DMS153 treated with DMSO at 0.1 percent for 48 hours (cell line): ENCODE data around the gene SLC47A2.

Experiments used
- DNase-seq: peaks from one replicate; lab custom pipeline; 2025; ENCODE audit not compliant: unreplicated experiment; lab: John Stamatoyannopoulos, UW

The SLC47A2 gene

DNA sequence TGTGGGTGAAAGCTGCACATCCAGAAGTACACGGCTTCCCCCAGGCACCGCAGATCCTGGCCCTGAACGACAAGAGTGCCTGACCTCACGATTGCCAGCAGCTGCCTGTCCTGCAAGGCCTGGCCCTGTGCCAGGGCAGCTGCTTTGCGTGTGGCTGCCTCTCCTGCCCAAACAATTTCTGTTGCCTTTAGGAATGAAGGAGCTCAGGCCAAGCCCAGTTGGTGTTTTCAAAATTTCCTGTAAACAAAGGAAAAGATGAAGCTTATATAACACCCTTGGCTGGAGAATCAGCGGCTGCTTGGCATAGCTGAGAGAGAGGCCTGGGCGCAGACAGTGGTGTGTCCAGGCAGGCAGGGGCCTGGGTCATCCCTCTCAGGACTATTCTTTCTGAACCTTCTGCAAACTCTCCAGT lies 11.7 kb upstream of the SLC47A2 start:
- DNase-seq: peak; percentile 33

GRCh38 chr17:19727501-19728078 lies 11.2 kb upstream of the SLC47A2 start:
- no peak for DNase-seq

GRCh38 chr17:19726631-19727376 lies 10.4 kb upstream of the SLC47A2 start:
- no peak for DNase-seq

- DNase-seq: no peak
These were observed 9.1 kb upstream of the SLC47A2 start for GRCh38 chr17:19725486-19725885.

DNA sequence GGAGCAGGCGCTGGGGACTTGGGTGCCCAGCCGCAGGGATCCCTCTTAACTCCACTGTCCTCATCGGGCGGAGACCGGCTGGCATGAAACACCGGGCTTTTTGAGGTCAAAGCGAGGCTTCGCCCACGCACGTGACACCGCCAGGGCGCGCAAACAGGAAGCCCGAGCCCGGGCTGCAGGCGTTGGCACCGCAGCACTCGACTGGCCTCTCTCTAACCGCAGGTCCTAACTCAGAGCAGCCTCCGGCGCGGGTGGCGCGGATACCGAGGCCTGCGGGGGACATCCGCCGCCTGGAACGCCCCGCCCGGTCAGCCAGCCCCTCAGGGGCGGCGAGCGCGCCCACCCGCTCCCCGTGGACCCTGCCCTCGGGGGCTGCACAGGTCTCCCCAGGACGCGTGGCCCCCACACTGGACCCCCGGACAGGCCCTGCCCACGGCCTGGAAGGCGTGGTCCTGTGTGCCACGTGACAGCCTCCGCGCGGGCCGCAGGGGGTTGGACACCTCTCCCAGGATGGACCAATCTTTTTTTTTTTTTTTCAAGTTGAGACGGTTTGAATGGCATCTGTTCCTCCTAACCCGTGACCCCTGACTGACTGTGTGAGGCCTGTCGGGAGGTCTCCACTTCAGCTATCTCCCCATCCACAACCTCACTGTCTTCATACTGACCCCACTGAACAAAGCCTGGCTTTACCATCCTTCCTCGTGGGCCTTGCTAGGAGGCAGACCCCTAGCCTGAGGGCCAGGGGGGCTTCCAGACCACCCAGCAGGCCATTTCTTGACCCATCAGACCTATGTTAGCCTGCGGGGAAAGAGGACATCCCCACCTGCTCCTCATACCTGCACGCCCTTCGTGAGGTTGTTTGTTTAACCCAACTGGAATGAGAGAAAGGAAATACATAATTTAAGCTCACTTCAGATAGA lies 8.4 kb upstream of the SLC47A2 start:
- no peak for DNase-seq

- DNase-seq: no peak
These were observed 7.6 kb upstream of the SLC47A2 start for GRCh38 chr17:19723964-19724363.

- DNase-seq: no peak
These were observed 4.4 kb upstream of the SLC47A2 start for GRCh38 chr17:19720631-19721426.

DNA sequence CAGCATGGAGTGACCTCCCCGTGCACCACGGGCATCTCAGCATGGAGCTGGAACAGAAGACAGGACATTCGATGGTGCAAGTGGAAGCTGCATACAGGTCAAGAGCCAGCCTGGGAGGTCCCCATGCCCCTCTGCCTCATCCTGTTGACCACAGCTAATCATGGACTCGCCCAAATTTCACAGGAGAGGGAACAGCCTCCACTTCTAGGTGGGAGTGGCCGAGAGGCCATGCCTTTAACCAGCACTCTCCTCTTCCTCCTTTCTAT lies 3.8 kb upstream of the SLC47A2 start:
- no peak for DNase-seq

DNA sequence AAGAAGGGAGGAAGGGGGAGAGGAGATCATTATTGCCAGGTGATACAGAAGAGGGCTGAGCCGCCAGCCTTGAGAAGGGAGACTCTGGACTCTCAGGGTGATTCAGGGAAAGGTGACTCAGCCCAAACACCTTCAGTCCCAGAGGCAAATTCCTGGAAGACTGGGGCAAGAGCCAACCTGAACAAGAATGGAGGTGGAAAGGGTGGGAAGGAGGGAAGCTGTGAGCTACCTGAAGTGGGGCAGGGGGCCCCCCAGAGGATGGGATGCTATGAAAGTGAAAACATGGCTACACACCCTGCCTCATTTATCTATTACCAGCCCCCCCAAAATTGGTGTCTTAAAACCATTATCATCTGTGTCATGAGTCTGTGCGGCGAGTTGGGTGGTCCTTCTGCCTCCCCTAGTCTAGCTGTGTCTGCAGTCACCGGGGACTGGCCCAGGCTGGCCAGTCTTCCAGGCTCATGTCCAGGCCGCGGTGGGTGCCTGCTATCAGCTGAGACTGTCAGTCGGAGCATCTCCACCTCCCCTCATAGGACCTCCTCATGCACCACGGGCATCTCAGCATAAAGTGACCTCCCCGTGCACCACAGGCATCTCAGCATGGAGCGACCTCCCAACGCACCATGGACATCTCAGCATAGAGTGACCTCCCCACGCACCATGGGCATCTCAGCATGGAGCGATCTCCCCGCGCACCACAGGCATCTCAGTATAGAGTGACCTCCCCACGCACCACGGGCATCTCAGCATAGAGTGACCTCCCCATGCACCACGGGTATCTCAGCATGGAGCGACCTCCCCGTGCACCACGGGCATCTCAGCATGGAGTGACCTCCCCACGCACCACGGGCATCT lies 3.2 kb upstream of the SLC47A2 start:
- DNase-seq: no peak

- no peak for DNase-seq
These were observed 2.4 kb upstream of the SLC47A2 start for GRCh38 chr17:19718613-19719354.

DNA sequence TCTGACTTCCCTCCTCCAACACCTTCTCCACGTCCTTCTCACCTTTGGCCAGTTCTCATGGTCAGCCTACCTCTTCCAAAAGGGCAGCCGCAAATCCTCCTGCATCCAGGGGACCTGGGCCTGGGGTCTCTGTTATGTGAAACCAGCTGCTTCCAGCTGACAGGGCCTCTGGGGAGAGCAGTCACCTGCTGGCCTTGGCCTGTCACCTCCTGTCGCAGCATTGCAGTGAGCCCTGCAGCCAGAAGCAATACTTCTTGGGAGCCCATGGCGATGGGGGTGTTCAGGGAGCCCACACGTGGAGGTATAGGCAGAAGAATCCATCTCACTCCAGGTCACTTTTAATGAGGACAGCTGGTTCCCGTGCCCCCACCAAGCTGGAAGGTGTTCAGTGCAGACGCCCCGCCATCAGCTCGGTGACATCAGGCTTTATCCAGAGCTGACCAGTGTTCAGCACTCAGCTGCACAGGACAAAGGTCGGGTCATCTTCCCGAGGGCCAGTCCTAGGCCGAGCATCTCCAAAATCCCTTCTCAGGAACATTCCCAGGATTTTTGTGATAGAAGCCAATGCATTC lies 1.7 kb upstream of the SLC47A2 start:
- DNase-seq: no peak

DNA sequence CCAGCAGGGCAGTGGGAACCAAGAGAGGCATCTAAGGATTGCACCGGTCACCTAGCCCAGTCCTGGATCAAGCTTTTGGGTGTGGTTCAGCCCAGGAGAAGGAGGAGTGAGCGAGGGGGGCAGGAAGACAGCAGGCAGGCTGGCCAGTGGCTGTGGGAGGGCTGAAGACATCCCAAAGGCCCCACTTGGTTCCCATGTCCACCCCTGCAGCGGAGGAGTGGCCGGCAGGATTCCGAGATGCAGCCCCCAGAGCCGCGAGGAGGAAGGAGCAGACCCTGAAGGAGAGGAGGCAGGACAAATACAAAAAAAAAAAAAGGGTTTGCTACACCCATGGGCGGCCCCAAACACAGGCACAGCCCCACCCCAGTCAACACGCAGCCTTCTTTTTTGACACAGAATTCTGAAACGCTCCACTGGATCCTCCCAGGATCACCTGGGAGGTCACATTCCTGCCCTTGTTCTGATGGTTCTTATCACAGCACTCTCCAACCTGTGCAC lies 1.1 kb upstream of the SLC47A2 start:
- DNase-seq: no peak

DNA sequence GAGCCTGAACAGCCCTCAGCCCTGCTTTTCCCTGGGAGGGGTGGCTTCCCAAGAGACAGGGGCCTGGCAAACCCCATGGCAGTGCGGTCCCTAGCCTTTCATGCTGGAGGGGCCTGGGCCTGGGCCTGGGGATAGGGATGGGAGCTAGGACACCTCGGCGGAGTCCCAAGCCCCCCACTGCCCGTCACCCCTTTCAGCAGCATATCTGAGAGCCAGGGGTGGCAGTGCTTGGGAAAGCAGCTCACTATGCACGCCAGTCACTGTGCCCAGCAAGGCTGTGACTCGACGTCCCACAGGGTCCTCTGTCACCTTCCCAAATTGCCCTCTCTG lies 612 bp upstream of the SLC47A2 start:
- DNase-seq: no peak

DNA sequence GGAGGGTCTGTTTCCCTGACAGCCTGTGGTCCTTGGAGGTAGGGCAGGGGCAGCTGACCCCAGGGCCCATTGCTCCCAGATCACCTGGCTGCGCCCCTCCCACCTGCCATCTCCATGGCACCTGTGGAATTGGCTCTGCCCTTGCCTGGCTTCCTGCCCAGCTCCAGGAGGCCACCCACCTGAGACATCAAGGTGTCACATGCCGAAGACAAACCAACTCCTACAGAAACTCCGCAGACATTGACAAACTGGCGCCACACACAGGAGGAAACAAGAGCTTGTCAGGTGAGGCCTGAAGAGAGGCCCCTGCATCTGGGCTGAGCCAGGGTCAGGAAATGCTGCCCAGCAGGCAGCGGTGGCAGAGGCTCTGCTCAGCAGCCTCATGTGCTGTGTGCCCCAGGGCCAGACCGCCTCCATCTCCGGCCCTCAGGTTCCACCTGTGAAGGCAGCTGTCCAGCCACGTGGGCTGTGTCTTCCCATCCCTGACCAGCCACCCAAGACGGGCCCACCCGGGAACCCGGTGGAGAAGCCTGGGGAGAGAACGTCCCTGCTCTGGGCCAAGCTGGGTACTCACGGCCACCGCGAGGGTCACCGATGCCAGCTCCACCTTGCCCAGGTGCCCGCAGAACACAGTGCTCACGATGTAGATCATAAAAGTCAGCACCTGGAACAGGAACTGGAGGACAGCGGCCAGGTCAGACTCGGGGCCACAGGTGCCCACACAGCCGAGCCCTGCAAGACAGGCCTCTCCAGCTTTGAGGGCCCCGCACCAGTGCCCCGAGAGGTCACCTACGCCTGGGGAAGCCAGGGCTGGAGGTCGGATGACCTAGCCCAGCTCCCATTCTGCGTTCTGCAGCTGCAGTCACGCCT lies 1.6 kb downstream of the SLC47A2 start:
- DNase-seq: no peak

DNA sequence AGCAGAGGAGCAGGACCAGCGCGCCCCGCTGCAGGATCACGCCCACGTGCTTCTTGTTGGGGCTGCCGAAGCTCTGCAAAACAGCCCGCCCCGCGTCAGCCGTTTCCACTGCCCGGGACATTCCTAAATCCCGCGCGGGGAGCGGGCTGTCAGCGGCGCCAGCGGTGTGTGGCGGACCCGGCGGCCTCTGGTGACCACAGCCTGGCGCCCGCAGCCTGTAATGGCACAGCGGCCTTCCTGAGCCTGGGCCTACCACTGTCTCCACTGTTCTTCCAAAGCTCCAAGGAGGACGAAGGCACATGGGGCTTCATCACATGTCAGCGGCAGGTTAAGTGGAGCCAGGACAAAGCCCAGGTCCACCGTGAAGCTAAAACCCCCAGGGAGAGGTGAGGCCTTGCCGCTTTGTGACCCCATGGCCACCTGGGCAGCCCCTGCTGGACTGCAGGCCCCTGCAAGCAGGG lies 2.5 kb downstream of the SLC47A2 start:
- no peak for DNase-seq

DNA sequence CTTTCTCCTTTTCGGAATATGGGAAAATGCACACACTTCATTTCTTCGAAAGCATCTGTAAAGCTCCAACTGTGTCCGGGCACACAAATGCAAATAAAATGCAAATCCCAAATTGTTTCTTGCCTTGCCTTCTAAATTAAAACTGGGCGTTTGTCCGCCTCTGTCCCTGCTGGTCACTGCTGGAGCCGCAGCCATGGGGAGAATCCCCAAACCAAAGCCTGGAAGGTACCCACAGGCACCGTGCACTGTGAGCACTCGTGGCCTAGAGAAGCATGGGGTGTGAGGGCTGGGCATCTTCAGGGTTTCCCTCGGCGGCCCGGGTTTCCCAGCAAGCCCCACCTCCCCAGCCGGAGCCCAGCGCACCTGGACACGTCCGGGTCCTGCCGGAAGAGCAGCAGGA lies 2.9 kb downstream of the SLC47A2 start:
- no peak for DNase-seq

- DNase-seq: no peak
These were observed 3.9 kb downstream of the SLC47A2 start for GRCh38 chr17:19712436-19713004.

GRCh38 chr17:19709841-19710240 lies 6.5 kb downstream of the SLC47A2 start:
- no peak for DNase-seq
